Chondrocyte (in vitro differentiated cells): ENCODE results near the gene LRBA. TPM values are rescaled to one million over a fixed set of nuclear protein-coding genes. Genes with fewer than 3 reads are reported as not detected.
"Not testable (repeated sequence)": the region's sequence is repeated elsewhere in the genome, so short reads cannot be mapped to it uniquely, and the experiment has no call there.

Experiments used
- DNase-seq: peaks from one replicate; pipeline ENCODE4 v3.0.0; 2021; ENCODE audit warnings: mixed read lengths, low spot score
- H3K27ac Mint-ChIP-seq: one replicate; pipeline ENCODE4 v1.8.0; 2021; ENCODE audit warnings: mild to moderate bottlenecking, moderate library complexity, mixed read lengths; ENCODE audit not compliant: unreplicated experiment
- H3K27me3 Mint-ChIP-seq: 2 replicates; pipeline ENCODE4 v1.8.0; 2021; ENCODE audit warnings: low read depth, mixed read lengths
- H3K36me3 Mint-ChIP-seq: 2 replicates; pipeline ENCODE4 v1.8.0; 2021; ENCODE audit warnings: low read depth, mixed read lengths
- H3K4me1 Mint-ChIP-seq: 2 replicates; pipeline ENCODE4 v1.8.0; 2021; ENCODE audit warnings: low read depth, mild to moderate bottlenecking, mixed read lengths
- H3K4me3 Mint-ChIP-seq: one replicate; pipeline ENCODE4 v1.8.0; 2021; ENCODE audit warnings: mild to moderate bottlenecking, moderate library complexity, mixed read lengths; ENCODE audit not compliant: unreplicated experiment
- H3K9me3 Mint-ChIP-seq: 2 replicates; pipeline ENCODE4 v1.8.0; 2021; ENCODE audit warnings: low read depth, mixed read lengths
- CTCF ChIP-seq: fragments of 200-600 bp; sonication (generic); IDR thresholded peaks from 2 replicates; pipeline ENCODE4 v1.5.0; 2021; ENCODE audit warnings: antibody characterized with exemption, mild to moderate bottlenecking, moderate library complexity
- total RNA-seq: library from RNA; stranded (reverse); gene quantifications from 3 replicates; pipeline ENCODE4 v1.2.1, GENCODE V29; 2021

LRBA gene
- total RNA-seq, 1 donor from 2014 or later, result 19.7 TPM

GRCh38 chr4:150662686-150663085 is 352.4 kb downstream of the LRBA start:
- H3K36me3 Mint-ChIP-seq, result no peaks in the 10 kb centered on the region
- TF ChIP-seq CTCF, result no peak
- H3K9me3 Mint-ChIP-seq, result no peaks in the 10 kb centered on the region
- no peak overlapping the region for H3K4me3 Mint-ChIP-seq
- no peaks in the 10 kb centered on the region for H3K4me1 Mint-ChIP-seq
- no peak for DNase-seq
- H3K27me3 Mint-ChIP-seq, result no peaks in the 10 kb centered on the region
- H3K27ac Mint-ChIP-seq, result no peak overlapping the region

GRCh38 chr4:150661551-150661950 is 353.5 kb downstream of the LRBA start:
- H3K36me3 Mint-ChIP-seq, H3K27me3 Mint-ChIP-seq, H3K4me1 Mint-ChIP-seq, DNase-seq, H3K27ac Mint-ChIP-seq, H3K4me3 Mint-ChIP-seq, H3K9me3 Mint-ChIP-seq: not testable (repeated sequence)

- H3K36me3 Mint-ChIP-seq, H3K4me1 Mint-ChIP-seq, H3K9me3 Mint-ChIP-seq, DNase-seq, H3K4me3 Mint-ChIP-seq, H3K27me3 Mint-ChIP-seq, H3K27ac Mint-ChIP-seq: not testable (repeated sequence)
Observed at GRCh38 chr4:150658258-150658657, 356.8 kb downstream of the LRBA start.

GRCh38 chr4:150656891-150657290 is 358.2 kb downstream of the LRBA start:
- no peaks in the 10 kb centered on the region for H3K36me3 Mint-ChIP-seq
- no peak for DNase-seq

GRCh38 chr4:150650751-150651150 is 364.3 kb downstream of the LRBA start:
- Mint-ChIP-seq H3K4me1 (peaks cover 14% of the 10 kb centered on the region), H3K36me3 (no peaks in the 10 kb centered on the region), H3K9me3 (no peaks in the 10 kb centered on the region), H3K27ac (no peak overlapping the region), H3K27me3 (no peaks in the 10 kb centered on the region), H3K4me3 (no peak overlapping the region)
- no peak for TF ChIP-seq CTCF
- DNase-seq, result no peak

More at GRCh38 chr4:150656891-150657290, 358.2 kb downstream of the LRBA start:
- no peaks in the 10 kb centered on the region for H3K9me3 Mint-ChIP-seq
- H3K27me3 Mint-ChIP-seq, result no peaks in the 10 kb centered on the region
- peak; percentile 16 for TF ChIP-seq CTCF
- H3K27ac Mint-ChIP-seq, result no peak overlapping the region
- H3K4me1 Mint-ChIP-seq, result no peaks in the 10 kb centered on the region
- H3K4me3 Mint-ChIP-seq, result no peak overlapping the region

GRCh38 chr4:150648123-150648522 is 367.0 kb downstream of the LRBA start:
- no peak for TF ChIP-seq CTCF
- Mint-ChIP-seq H3K4me1 (peaks cover 14% of the 10 kb centered on the region), H3K9me3 (no peaks in the 10 kb centered on the region), H3K27ac (peak overlapping the region; percentile 74), H3K36me3 (no peaks in the 10 kb centered on the region), H3K27me3 (no peaks in the 10 kb centered on the region), H3K4me3 (no peak overlapping the region)
- DNase-seq, result no peak
